H1 (cell line): Measurements from ENCODE around the gene GPSM1. TPM values are rescaled to one million over a fixed set of nuclear protein-coding genes. Genes with fewer than 3 reads are reported as not detected.

Experiments
- ATF2 ChIP-seq: IDR thresholded peaks from 2 replicates; pipeline ENCODE4 v1.6.1; 2012; ENCODE audit warnings: low read length, inconsistent platforms
- CTCF ChIP-seq, 3 experiments: IDR thresholded peaks; 1 replicate in 2 of 3; 2 replicates in 1 of 3; pipeline versions ENCODE4 v1.5.1 to v1.6.1; 2011; ENCODE audit warnings: low read length in 3 of 3, mild to moderate bottlenecking in 3 of 3, inconsistent platforms in 2 of 3, low read depth in 1 of 3, moderate library complexity in 1 of 3; ENCODE audit not compliant: insufficient read depth in 1 of 3; ENCODE audit errors: control extremely low read depth in 1 of 3
- E2F6 ChIP-seq: IDR thresholded peaks from 2 replicates; pipeline ENCODE4 v1.6.1; 2012; ENCODE audit warnings: inconsistent platforms
- EGR1 ChIP-seq: IDR thresholded peaks from 2 replicates; pipeline ENCODE4 v1.6.1; 2011; ENCODE audit warnings: low read depth, low read length, borderline replicate concordance
- MAX ChIP-seq: IDR thresholded peaks from 2 replicates; pipeline ENCODE4 v1.6.1; 2012; ENCODE audit warnings: inconsistent platforms
- RNF2 ChIP-seq: fragments of 200-900, 300-1000 bp; sonication (generic); IDR thresholded peaks from 2 replicates; pipeline ENCODE4 v1.7.1; 2016; ENCODE audit warnings: borderline replicate concordance, low read depth, mild to moderate bottlenecking, antibody characterized with exemption, low read length; ENCODE audit not compliant: poor library complexity, severe bottlenecking; ENCODE audit errors: missing control alignments
- SP1 ChIP-seq: IDR thresholded peaks from 2 replicates; pipeline ENCODE4 v1.6.1; 2011; ENCODE audit warnings: low read depth, low read length
- SP2 ChIP-seq: IDR thresholded peaks from 2 replicates; pipeline ENCODE4 v1.6.1; 2012; ENCODE audit warnings: mild to moderate bottlenecking, low read length, inconsistent platforms
- SRF ChIP-seq: IDR thresholded peaks from 2 replicates; pipeline ENCODE4 v1.6.1; 2011; ENCODE audit warnings: mild to moderate bottlenecking, low read depth, low read length, moderate library complexity
- polyA plus RNA-seq, 7 experiments: library from polyadenylated mRNA; depleted of rRNA in 3 of 7; stranded (reverse) in 5 of 7; unstranded in 2 of 7; fragments of >200 nt in 5 of 7; fragments of 200-250 nt in 2 of 7; gene quantifications; 1 replicate in 5 of 7; 2 replicates in 1 of 7; 4 replicates in 1 of 7; pipeline versions ENCODE4 v1.2.1 to v1.2.3, GENCODE V29; 2011 to 2013; ENCODE audit warnings: missing spikeins in 2 of 7, mixed read lengths in 2 of 7
- total RNA-seq: library from RNA; stranded (reverse); fragmentation: NEBNext Ultra II Directional; extraction: Animal tissue kit (Norgen Biotek cat#: 25700); gene quantifications from 2 replicates; pipeline ENCODE4 v1.2.1, GENCODE V29; 2021

GPSM1 gene
- total and polyA plus RNA-seq, 2 of the 8 experiments (the other 6 are each of a cell fraction or from before 2014, with no cell fraction given) = 12.8 to 18.0 TPM

- TF ChIP-seq CTCF (IDR thresholded peaks at IDR 0.05; ENCODE audit: control extremely low read depth in 1 of 3, insufficient read depth in 1 of 3, low read depth in 1 of 3, low read length in 3 of 3) (no peak), MAX (no peak), ATF2 (no peak), SP2 (no peak), SP1 (no peak), RNF2 (no peak), E2F6 (no peak), EGR1 (no peak), SRF (no peak)
Observed at GRCh38 chr9:136368190-136368589, 40.9 kb downstream of the GPSM1 start (continued).
